GM12892 (cell line): ENCODE results near the gene RPL31.

Experiments
- POLR2A ChIP-seq: IDR thresholded peaks from 2 replicates; pipeline ENCODE4 v1.6.1; 2011; ENCODE audit warnings: low read depth, low read length, control low read depth
- POLR2AphosphoS5 ChIP-seq: IDR thresholded peaks from 2 replicates; pipeline ENCODE4 v1.6.1; 2011; ENCODE audit warnings: low read depth, low read length, control low read depth
- TAF1 ChIP-seq: IDR thresholded peaks from 2 replicates; pipeline ENCODE4 v1.6.1; 2011; ENCODE audit warnings: low read depth, mild to moderate bottlenecking, control low read depth, low read length, borderline replicate concordance

DNA sequence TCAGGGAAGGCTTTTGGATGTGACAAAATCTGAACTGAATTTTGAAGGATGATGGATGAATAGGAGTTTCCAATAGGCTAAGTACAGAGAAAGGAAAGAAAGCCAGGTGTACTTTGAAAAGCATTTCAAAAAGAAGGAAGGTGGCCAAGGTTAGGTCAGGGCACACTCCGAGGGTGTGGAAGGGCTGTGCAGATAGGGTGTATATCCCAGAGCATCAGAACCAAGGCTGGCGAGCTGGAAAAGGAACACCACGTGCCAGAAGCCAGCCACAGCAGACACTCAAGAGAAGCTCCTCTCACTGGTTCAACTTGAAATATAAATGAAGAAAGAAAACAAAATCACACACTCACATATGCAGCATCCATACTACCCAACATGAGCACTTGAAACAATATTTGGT is 51.0 kb downstream of the RPL31 start:
- TF ChIP-seq POLR2A (no peak), TAF1 (no peak), POLR2AphosphoS5 (no peak)
